ENCODE measurements around the gene ARID4A.

ARID4A gene

GRCh38 chr14:58390830-58391229 is 92.5 kb downstream of the ARID4A start:
- H3K27ac ChIP-seq (ENCODE audit: low read depth, low read length) = no peak overlapping the region
- H3K27me3 ChIP-seq (ENCODE audit: control insufficient read depth in 1 of 2, insufficient read depth in 2 of 2, low read length in 2 of 2) = no peaks in the 10 kb centered on the region
- no peaks in the 10 kb centered on the region for H3K36me3 ChIP-seq (ENCODE audit: control insufficient read depth in 1 of 2, insufficient read depth in 2 of 2, low read length in 2 of 2)

GRCh38 chr14:58395562-58395811 is 97.1 kb downstream of the ARID4A start:
- H3K4me3 ChIP-seq (ENCODE audit: low read depth in 1 of 2, low read length in 2 of 2) = peak overlapping the region; percentile 66 to 70
- peaks cover 4 to 9% of the 10 kb centered on the region in 2 donors for H3K4me1 ChIP-seq (ENCODE audit: control insufficient read depth in 1 of 2, insufficient read depth in 2 of 2, low read length in 2 of 2)
- no peaks in the 10 kb centered on the region for H3K36me3 ChIP-seq (ENCODE audit: control insufficient read depth in 1 of 2, insufficient read depth in 2 of 2, low read length in 2 of 2)
- H3K27ac ChIP-seq (ENCODE audit: low read depth, low read length) = no peak overlapping the region
- H3K9me3 ChIP-seq (ENCODE audit: control insufficient read depth in 1 of 2, low read length in 2 of 2) = no peaks in the 10 kb centered on the region
- no peaks in the 10 kb centered on the region for H3K27me3 ChIP-seq (ENCODE audit: control insufficient read depth in 1 of 2, insufficient read depth in 2 of 2, low read length in 2 of 2)
- peak overlapping the region; percentile 22 to 73 for H3K9ac ChIP-seq (ENCODE audit: low read depth in 1 of 2, low read length in 2 of 2)

More at GRCh38 chr14:58390830-58391229, 92.5 kb downstream of the ARID4A start:
- no peak overlapping the region for H3K4me3 ChIP-seq (ENCODE audit: low read depth in 1 of 2, low read length in 2 of 2)
- H3K4me1 ChIP-seq (ENCODE audit: control insufficient read depth in 1 of 2, insufficient read depth in 2 of 2, low read length in 2 of 2) = peaks cover 4 to 6% of the 10 kb centered on the region in 2 donors
- H3K9ac ChIP-seq (ENCODE audit: low read depth in 1 of 2, low read length in 2 of 2) = no peak overlapping the region
- H3K9me3 ChIP-seq (ENCODE audit: control insufficient read depth in 1 of 2, low read length in 2 of 2) = no peaks in the 10 kb centered on the region

- peak within 1 kb of the TSS; percentile 22 to 73 for H3K9ac ChIP-seq (ENCODE audit: low read depth in 1 of 2, low read length in 2 of 2)
- peak within 1 kb of the TSS; percentile 68 for H3K27ac ChIP-seq (ENCODE audit: low read depth, low read length)
- peak within 1 kb of the TSS; percentile 66 to 70 for H3K4me3 ChIP-seq (ENCODE audit: low read depth in 1 of 2, low read length in 2 of 2)
- H3K27me3 ChIP-seq (ENCODE audit: control insufficient read depth in 1 of 2, insufficient read depth in 2 of 2, low read length in 2 of 2) = no peaks in the 10 kb centered on the region
- H3K4me1 ChIP-seq (ENCODE audit: control insufficient read depth in 1 of 2, insufficient read depth in 2 of 2, low read length in 2 of 2) = peaks cover 4 to 9% of the 10 kb centered on the region in 2 donors
- no peaks in the 10 kb centered on the region for H3K9me3 ChIP-seq (ENCODE audit: control insufficient read depth in 1 of 2, low read length in 2 of 2)
- no peaks in the 10 kb centered on the region for H3K36me3 ChIP-seq (ENCODE audit: control insufficient read depth in 1 of 2, insufficient read depth in 2 of 2, low read length in 2 of 2)
Measured at GRCh38 chr14:58395812-58396788, 97.7 kb downstream of the ARID4A start, which contains the start of gene TOMM20L. Gene TOMM20L (plus strand): TSS chr14:58395930. CDS start chr14:58395958, 28 bp downstream.

GRCh38 chr14:58397156-58397555 is 98.8 kb downstream of the ARID4A start:
- Histone ChIP-seq H3K9ac (ENCODE audit: low read depth in 1 of 2, low read length in 2 of 2) (no peak overlapping the region), H3K27ac (ENCODE audit: low read depth, low read length) (no peak overlapping the region), H3K27me3 (ENCODE audit: control insufficient read depth in 1 of 2, insufficient read depth in 2 of 2, low read length in 2 of 2) (no peaks in the 10 kb centered on the region), H3K4me3 (ENCODE audit: low read depth in 1 of 2, low read length in 2 of 2) (no peak overlapping the region), H3K4me1 (ENCODE audit: control insufficient read depth in 1 of 2, insufficient read depth in 2 of 2, low read length in 2 of 2) (peaks cover 4 to 9% of the 10 kb centered on the region in 2 donors), H3K9me3 (ENCODE audit: control insufficient read depth in 1 of 2, low read length in 2 of 2) (no peaks in the 10 kb centered on the region), H3K36me3 (ENCODE audit: control insufficient read depth in 1 of 2, insufficient read depth in 2 of 2, low read length in 2 of 2) (no peaks in the 10 kb centered on the region)

GRCh38 chr14:58398495-58398894 is 100.1 kb downstream of the ARID4A start:
- Histone ChIP-seq H3K9ac (ENCODE audit: low read depth in 1 of 2, low read length in 2 of 2) (no peak overlapping the region), H3K36me3 (ENCODE audit: control insufficient read depth in 1 of 2, insufficient read depth in 2 of 2, low read length in 2 of 2) (no peaks in the 10 kb centered on the region), H3K4me1 (ENCODE audit: control insufficient read depth in 1 of 2, insufficient read depth in 2 of 2, low read length in 2 of 2) (peaks cover 4 to 9% of the 10 kb centered on the region in 2 donors), H3K27ac (ENCODE audit: low read depth, low read length) (no peak overlapping the region), H3K4me3 (ENCODE audit: low read depth in 1 of 2, low read length in 2 of 2) (no peak overlapping the region), H3K9me3 (ENCODE audit: control insufficient read depth in 1 of 2, low read length in 2 of 2) (no peaks in the 10 kb centered on the region), H3K27me3 (ENCODE audit: control insufficient read depth in 1 of 2, insufficient read depth in 2 of 2, low read length in 2 of 2) (no peaks in the 10 kb centered on the region)

- no peaks in the 10 kb centered on the region for H3K36me3 ChIP-seq (ENCODE audit: control insufficient read depth in 1 of 2, insufficient read depth in 2 of 2, low read length in 2 of 2)
- H3K27ac ChIP-seq (ENCODE audit: low read depth, low read length) = no peak overlapping the region
- no peak overlapping the region for H3K4me3 ChIP-seq (ENCODE audit: low read depth in 1 of 2, low read length in 2 of 2)
- H3K27me3 ChIP-seq (ENCODE audit: control insufficient read depth in 1 of 2, insufficient read depth in 2 of 2, low read length in 2 of 2) = no peaks in the 10 kb centered on the region
- no peaks in the 10 kb centered on the region for H3K9me3 ChIP-seq (ENCODE audit: control insufficient read depth in 1 of 2, low read length in 2 of 2)
- H3K4me1 ChIP-seq (ENCODE audit: control insufficient read depth in 1 of 2, insufficient read depth in 2 of 2, low read length in 2 of 2) = peaks cover 4 to 9% of the 10 kb centered on the region in 2 donors
- H3K9ac ChIP-seq (ENCODE audit: low read depth in 1 of 2, low read length in 2 of 2) = no peak overlapping the region
Measured at GRCh38 chr14:58398895-58399294, 100.5 kb downstream of the ARID4A start.

GRCh38 chr14:58401587-58401986 is 103.2 kb downstream of the ARID4A start:
- H3K36me3 ChIP-seq (ENCODE audit: control insufficient read depth in 1 of 2, insufficient read depth in 2 of 2, low read length in 2 of 2) = no peaks in the 10 kb centered on the region
- H3K4me1 ChIP-seq (ENCODE audit: control insufficient read depth in 1 of 2, insufficient read depth in 2 of 2, low read length in 2 of 2) = no peaks in the 10 kb centered on the region
- no peaks in the 10 kb centered on the region for H3K27me3 ChIP-seq (ENCODE audit: control insufficient read depth in 1 of 2, insufficient read depth in 2 of 2, low read length in 2 of 2)
- no peaks in the 10 kb centered on the region for H3K9me3 ChIP-seq (ENCODE audit: control insufficient read depth in 1 of 2, low read length in 2 of 2)
- no peak overlapping the region for H3K9ac ChIP-seq (ENCODE audit: low read depth in 1 of 2, low read length in 2 of 2)
- no peak overlapping the region for H3K27ac ChIP-seq (ENCODE audit: low read depth, low read length)
- H3K4me3 ChIP-seq (ENCODE audit: low read depth in 1 of 2, low read length in 2 of 2) = no peak overlapping the region

- Histone ChIP-seq H3K9ac (ENCODE audit: low read depth in 1 of 2, low read length in 2 of 2) (no peak overlapping the region), H3K36me3 (ENCODE audit: control insufficient read depth in 1 of 2, insufficient read depth in 2 of 2, low read length in 2 of 2) (peaks cover 19 to 42% of the 10 kb centered on the region in 2 donors), H3K4me1 (ENCODE audit: control insufficient read depth in 1 of 2, insufficient read depth in 2 of 2, low read length in 2 of 2) (no peaks in the 10 kb centered on the region), H3K9me3 (ENCODE audit: control insufficient read depth in 1 of 2, low read length in 2 of 2) (no peaks in the 10 kb centered on the region), H3K27ac (ENCODE audit: low read depth, low read length) (no peak overlapping the region), H3K27me3 (ENCODE audit: control insufficient read depth in 1 of 2, insufficient read depth in 2 of 2, low read length in 2 of 2) (no peaks in the 10 kb centered on the region), H3K4me3 (ENCODE audit: low read depth in 1 of 2, low read length in 2 of 2) (no peak overlapping the region)
Measured at GRCh38 chr14:58408681-58409215, 110.4 kb downstream of the ARID4A start.

- Histone ChIP-seq H3K9me3 (ENCODE audit: control insufficient read depth in 1 of 2, low read length in 2 of 2) (no peaks in the 10 kb centered on the region), H3K4me1 (ENCODE audit: control insufficient read depth in 1 of 2, insufficient read depth in 2 of 2, low read length in 2 of 2) (no peaks in the 10 kb centered on the region), H3K27ac (ENCODE audit: low read depth, low read length) (no peak overlapping the region), H3K36me3 (ENCODE audit: control insufficient read depth in 1 of 2, insufficient read depth in 2 of 2, low read length in 2 of 2) (peaks cover 10 to 50% of the 10 kb centered on the region in 2 donors), H3K27me3 (ENCODE audit: control insufficient read depth in 1 of 2, insufficient read depth in 2 of 2, low read length in 2 of 2) (no peaks in the 10 kb centered on the region), H3K4me3 (ENCODE audit: low read depth in 1 of 2, low read length in 2 of 2) (no peak overlapping the region), H3K9ac (ENCODE audit: low read depth in 1 of 2, low read length in 2 of 2) (no peak overlapping the region)
Measured at GRCh38 chr14:58414845-58415244, 116.5 kb downstream of the ARID4A start.
